ENCODE data around the gene LONRF2.

DNA sequence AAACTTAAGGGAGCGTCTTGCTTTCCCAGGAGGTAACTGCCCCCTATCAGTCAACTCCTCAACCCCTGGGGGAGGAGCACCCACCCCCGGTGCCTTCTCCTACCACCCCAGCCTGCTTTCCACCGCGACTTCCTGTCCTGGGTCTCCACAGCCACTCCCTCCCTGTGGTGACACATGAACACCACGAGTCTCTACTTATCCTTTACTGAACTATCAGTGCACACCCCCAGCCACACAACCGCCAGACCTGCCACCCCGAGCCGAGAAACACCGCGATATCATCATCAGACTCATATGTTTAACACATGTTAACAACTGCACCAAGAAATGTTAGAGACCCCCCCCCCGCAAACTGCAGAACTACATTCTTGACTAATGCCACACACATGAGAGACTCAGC is 43.3 kb downstream of the LONRF2 start:
- TF ChIP-seq, protein P1, sequence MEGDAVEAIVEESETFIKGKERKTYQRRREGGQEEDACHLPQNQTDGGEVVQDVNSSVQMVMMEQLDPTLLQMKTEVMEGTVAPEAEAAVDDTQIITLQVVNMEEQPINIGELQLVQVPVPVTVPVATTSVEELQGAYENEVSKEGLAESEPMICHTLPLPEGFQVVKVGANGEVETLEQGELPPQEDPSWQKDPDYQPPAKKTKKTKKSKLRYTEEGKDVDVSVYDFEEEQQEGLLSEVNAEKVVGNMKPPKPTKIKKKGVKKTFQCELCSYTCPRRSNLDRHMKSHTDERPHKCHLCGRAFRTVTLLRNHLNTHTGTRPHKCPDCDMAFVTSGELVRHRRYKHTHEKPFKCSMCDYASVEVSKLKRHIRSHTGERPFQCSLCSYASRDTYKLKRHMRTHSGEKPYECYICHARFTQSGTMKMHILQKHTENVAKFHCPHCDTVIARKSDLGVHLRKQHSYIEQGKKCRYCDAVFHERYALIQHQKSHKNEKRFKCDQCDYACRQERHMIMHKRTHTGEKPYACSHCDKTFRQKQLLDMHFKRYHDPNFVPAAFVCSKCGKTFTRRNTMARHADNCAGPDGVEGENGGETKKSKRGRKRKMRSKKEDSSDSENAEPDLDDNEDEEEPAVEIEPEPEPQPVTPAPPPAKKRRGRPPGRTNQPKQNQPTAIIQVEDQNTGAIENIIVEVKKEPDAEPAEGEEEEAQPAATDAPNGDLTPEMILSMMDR (IDR thresholded peaks at IDR 0.05) = no peak
- no peak for TF ChIP-seq POLR2A (IDR thresholded peaks at IDR 0.05)

All from upper lobe of left lung (tissue), 4 donors.